NB4 (cell line): ENCODE measurements around the gene OR6J1.

ENCODE experiments used
- MYC ChIP-seq: IDR thresholded peaks from 2 replicates; pipeline ENCODE4 v1.6.1; 2011; ENCODE audit warnings: low read depth, low read length
- POLR2A ChIP-seq: IDR thresholded peaks from 2 replicates; pipeline ENCODE4 v1.6.1; 2011; ENCODE audit warnings: mild to moderate bottlenecking; ENCODE audit not compliant: insufficient read length; ENCODE audit errors: extremely low read depth
- TF ChIP-seq, protein P1 (sequence below): IDR thresholded peaks from one replicate; pipeline ENCODE4 v1.5.1; 2012; ENCODE audit warnings: low read depth, low read length
- TF ChIP-seq, protein P2 (sequence below): IDR thresholded peaks from 2 replicates; pipeline ENCODE4 v1.6.1; 2011; ENCODE audit warnings: low read depth, low read length

- TF ChIP-seq, protein P1, sequence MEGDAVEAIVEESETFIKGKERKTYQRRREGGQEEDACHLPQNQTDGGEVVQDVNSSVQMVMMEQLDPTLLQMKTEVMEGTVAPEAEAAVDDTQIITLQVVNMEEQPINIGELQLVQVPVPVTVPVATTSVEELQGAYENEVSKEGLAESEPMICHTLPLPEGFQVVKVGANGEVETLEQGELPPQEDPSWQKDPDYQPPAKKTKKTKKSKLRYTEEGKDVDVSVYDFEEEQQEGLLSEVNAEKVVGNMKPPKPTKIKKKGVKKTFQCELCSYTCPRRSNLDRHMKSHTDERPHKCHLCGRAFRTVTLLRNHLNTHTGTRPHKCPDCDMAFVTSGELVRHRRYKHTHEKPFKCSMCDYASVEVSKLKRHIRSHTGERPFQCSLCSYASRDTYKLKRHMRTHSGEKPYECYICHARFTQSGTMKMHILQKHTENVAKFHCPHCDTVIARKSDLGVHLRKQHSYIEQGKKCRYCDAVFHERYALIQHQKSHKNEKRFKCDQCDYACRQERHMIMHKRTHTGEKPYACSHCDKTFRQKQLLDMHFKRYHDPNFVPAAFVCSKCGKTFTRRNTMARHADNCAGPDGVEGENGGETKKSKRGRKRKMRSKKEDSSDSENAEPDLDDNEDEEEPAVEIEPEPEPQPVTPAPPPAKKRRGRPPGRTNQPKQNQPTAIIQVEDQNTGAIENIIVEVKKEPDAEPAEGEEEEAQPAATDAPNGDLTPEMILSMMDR = no peak
- TF ChIP-seq, protein P2, sequence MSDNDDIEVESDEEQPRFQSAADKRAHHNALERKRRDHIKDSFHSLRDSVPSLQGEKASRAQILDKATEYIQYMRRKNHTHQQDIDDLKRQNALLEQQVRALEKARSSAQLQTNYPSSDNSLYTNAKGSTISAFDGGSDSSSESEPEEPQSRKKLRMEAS = no peak
- TF ChIP-seq POLR2A (no peak), MYC (no peak)
Measured at GRCh38 chr14:22622255-22622654, 21.9 kb downstream of the OR6J1 start.
